Astrocyte (in vitro differentiated cells and primary cell): Measurements from ENCODE around the gene SGK2.

Experiments used
- CTCF ChIP-seq: IDR thresholded peaks from 2 replicates; pipeline ENCODE4 v1.5.1; 2011; ENCODE audit warnings: low read depth, mild to moderate bottlenecking, inconsistent platforms, low read length, moderate library complexity; ENCODE audit not compliant: insufficient read depth
- EZH2 ChIP-seq: IDR thresholded peaks from 2 replicates; pipeline ENCODE4 v1.6.1; 2012; ENCODE audit warnings: mild to moderate bottlenecking, low read length, inconsistent platforms; ENCODE audit not compliant: insufficient read depth

DNA sequence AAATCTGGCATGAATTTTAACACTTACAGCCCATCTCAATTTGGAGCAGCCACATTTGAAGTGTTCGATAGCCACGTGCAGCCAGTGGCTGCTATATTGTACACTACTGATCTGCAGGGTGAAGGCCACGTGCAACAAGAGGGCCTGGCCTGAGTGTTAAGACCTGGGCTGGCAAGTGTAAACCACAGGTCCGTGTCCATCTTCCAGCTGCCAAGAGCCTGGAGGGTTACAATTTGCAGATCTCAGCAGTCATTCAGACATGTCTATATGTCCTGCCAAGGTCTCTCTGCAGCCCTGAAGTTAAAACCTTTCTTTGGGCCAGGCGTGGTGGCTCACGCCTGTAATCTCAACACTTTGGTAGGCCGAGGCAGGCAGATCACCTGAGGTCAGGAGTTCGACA is 14.1 kb downstream of the SGK2 start:
- TF ChIP-seq CTCF, result no peak
- TF ChIP-seq EZH2, result no peak
